Hematopoietic multipotent progenitor cell treated with erythropoietin and hydrocortisone succinate and interleukin-3 and kit ligand, for 17 days (in vitro differentiated cells): Measurements from ENCODE around the gene GNAO1.
"Not testable (repeated sequence)": the region's sequence is repeated elsewhere in the genome, so short reads cannot be mapped to it uniquely, and the experiment has no call there.

ENCODE experiments used
- DNase-seq: peaks from one replicate; pipeline ENCODE4 v3.0.0-alpha.2; 2015; ENCODE audit warnings: low spot score

GNAO1 gene

DNA sequence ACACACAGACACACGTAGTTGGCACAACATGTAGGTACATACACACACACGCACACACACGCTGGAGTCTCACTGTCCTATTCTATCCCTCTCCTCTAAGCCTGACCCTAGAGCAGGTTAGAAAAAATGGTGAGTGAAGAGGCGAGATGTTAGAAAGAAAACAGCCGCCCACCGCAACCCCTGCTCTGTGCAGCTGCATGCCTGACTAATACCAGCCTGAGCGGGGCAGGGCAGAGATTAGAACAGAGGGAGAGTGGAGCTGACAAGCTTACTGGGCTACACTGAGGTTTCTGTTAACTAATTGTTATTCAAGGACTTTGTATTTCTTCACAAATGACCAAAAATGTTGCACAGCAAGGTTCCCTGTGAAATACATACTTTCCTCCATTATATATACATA lies 174.3 kb downstream of the GNAO1 start:
- DNase-seq = no peak

DNA sequence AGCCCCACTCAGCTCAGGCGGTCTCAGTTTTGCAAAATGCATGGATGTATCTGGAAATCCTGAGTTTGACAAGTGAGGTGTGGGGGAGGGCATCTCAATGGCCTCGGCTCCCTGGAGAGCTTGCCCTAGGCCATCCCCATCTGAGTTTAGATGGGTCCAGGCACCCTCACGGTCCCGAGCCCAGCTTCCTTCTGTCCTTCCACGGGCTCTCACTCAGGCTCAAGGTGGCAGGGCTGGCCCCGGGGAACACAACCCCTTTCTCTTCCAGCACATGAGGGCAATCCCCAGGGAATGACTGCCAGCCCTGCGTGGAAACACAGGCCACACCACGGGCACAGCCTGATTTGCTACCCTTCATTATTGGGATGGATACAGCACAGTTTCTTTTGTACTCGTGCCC lies 175.7 kb downstream of the GNAO1 start:
- DNase-seq = no peak

GRCh38 chr16:56367764-56368163 lies 176.5 kb downstream of the GNAO1 start:
- DNase-seq = no peak

GRCh38 chr16:56368545-56368944 lies 177.3 kb downstream of the GNAO1 start:
- DNase-seq = no peak

- no peak for DNase-seq
Observed at GRCh38 chr16:56369202-56369601, 177.9 kb downstream of the GNAO1 start.

- no peak for DNase-seq
Observed at GRCh38 chr16:56370185-56370874, 179.0 kb downstream of the GNAO1 start.

DNA sequence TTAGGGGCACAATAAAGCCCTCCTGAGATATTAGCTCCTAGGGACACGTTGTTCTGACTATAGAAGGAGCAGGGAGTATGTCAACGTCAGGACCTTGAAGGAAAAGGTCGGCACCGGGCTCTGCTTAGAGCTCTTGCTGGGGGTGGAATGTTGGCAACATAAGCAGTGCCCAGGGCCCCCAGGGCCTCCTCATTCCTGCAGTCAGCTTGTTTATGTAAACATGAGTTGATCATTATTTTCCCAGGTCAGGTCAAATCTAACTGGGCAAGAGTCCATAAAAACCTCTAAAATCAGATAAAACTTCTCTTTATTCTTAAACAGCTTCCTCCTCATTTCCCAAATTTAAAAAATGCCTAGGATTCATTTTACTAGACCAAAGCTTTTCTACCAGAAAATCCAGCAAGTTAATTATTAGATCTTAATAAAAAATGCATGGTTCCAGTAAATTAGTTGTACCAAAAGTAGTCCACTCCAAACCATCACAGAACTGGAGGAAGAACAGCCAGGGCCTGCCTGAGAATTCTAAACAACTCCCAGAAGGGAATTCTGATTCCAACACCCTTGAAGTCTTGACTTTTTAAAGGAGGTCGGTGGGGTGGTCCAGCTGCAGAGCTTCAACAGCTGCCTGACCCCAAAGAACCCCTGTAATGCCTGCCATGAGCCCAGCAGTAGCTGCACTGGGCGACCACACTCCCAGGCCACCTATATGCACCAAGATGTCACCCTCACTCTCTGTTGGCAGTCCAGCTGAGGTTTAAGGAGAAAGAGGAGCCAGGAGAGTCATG lies 179.8 kb downstream of the GNAO1 start:
- no peak for DNase-seq

DNA sequence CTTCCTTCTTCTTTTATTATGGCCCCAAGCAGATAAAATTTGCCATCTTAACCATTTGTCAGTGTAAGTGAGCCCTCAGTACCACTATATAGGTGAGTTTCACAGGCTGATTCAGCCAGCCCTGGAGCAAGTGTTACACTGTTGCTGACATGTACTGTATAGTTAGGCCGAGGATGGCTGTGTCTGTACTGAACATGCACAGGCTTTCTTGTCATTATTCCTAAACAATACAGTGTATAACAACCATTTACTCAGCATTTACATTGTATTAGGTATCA lies 180.3 kb downstream of the GNAO1 start:
- no peak for DNase-seq

DNA sequence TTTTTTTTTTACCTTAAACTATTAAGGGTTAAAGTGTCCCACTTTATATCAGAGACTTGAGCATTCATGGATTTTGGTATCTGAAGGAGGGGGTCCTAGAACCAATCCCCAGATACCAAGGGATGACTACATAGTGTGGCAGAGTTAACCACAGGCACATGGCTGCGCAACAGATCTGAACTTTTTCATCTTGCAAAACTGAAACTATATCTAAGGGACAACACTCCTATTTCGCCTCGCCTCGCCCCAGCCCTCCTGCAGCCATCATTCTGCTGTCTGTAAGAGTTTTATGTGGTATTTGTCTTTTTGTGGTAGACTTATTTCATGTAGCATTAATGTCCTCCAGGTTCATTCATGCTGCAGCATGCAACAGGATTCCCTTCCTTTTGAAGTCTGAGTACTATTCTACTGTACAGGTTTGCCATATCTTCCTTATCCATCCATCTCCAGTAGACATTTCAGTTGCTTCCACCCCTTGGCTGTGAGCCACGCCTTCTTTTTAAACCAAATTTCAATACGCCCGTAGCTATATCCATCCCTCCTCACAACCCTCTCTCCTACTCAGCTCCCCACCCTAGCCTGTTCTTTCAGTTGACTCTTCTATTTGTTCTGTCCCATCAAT lies 180.8 kb downstream of the GNAO1 start:
- DNase-seq = no peak

GRCh38 chr16:56373003-56373402 lies 181.7 kb downstream of the GNAO1 start:
- no peak for DNase-seq

- DNase-seq = not testable (repeated sequence)
Observed at GRCh38 chr16:56375792-56376191, 184.5 kb downstream of the GNAO1 start.

GRCh38 chr16:56379044-56379443 lies 187.8 kb downstream of the GNAO1 start:
- not testable (repeated sequence) for DNase-seq

DNA sequence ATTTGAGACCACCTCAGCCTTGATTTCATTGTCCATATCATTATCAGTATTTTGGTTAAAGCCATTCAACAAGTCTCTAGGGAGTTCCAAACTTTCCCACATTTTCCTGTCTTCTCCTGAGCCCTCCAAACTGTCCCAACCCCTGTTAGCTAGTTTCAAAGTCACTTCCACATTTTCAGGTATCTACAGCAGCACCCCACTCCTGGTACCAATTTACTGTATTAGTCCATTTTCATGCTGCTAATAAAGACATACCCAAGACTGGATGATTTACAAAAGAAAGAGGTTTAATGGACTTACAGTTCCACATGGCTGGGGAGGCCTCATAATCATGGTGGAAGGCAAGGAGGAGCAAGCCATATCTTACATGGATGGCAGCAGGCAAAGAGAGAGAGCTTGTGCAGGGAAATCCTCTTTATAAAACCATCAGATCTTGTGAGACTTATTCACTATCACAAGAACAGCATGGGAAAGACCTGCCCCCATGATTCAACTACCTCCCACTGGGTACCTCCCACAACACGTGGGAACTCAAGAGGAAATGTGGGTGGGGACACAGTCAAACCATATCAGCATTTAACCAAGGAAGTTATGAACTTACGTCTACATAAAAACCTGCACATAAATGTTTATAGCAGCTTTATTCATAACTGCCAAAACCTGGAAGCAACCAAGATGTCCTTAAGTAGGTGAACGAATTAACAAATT lies 189.6 kb downstream of the GNAO1 start:
- DNase-seq = not testable (repeated sequence)

GRCh38 chr16:56382459-56382858 lies 191.2 kb downstream of the GNAO1 start:
- DNase-seq = no peak

DNA sequence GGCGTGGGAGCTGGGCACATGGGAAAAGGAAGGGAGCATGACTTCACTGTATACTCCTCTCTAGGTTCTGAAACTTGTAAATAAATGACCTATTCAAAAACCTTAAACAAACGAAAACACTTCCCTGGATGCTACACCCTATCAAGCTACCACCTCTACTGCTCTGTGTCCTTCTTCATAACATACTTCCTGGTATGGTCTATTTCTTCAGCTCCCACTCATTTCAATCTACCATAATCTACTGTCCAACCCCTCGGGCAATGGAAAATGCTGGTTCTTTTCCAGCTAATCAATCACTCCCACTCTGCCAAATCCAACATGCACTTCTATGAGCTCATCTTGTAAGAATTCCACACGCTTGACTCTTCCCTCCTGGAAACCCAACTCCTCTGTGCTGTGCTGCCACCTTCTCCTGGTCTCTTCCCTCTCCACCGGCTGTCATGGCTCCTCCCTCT lies 191.6 kb downstream of the GNAO1 start:
- DNase-seq = no peak

DNA sequence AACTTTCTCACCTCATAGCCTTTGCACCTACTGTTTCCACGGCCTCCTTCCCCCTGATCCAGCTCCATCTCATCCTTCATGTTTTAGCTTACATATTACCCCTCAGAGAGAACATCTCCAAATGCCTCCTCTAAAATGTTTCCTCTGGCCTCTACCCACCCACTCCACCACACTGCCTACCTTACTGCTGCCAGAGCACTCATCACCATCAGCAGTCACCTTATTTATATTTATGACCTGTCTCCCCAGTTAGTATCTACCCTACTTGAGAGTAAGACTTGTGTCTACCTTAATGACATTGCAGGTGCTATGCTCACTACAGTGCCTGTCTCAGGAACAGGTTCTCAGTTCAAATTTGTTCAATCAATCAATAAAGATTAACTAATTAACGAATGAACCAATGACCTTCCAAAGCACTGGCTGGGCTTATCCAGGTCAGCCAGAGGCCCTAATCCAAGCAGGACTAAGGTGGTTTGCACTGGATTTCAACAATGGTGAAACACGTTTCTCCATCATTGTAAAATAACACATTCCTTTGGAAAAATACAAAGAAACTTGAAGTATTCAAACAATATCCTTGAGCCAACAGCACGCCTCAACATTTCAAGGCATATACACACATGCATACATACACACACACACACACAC lies 192.9 kb downstream of the GNAO1 start:
- DNase-seq = no peak

- DNase-seq = no peak
Observed at GRCh38 chr16:56387396-56387795, 196.1 kb downstream of the GNAO1 start.

GRCh38 chr16:56388209-56388608 lies 196.9 kb downstream of the GNAO1 start:
- no peak for DNase-seq

- DNase-seq = no peak
Observed at GRCh38 chr16:56389554-56389953, 198.3 kb downstream of the GNAO1 start.

- not testable (repeated sequence) for DNase-seq
Observed at GRCh38 chr16:56396724-56397123, 205.4 kb downstream of the GNAO1 start.

DNA sequence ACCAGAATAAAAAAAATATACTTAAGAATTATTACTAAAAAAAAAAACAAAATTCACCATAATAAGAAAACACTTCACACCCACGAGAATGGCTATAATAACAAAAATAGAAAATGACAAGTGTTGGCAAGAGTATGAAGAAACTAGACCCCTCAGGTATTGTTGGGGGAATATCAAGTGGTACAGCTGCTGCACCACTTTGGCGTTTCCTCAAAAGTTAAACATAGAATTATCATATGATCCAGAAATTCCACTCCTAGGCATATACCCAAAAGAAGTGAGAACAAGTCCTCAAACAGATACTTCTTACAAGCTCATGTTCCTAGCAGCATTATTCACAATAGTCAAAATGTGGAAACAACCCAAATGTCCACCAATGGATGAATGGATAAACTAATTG lies 207.8 kb downstream of the GNAO1 start:
- no peak for DNase-seq

GRCh38 chr16:56399486-56399885 lies 208.2 kb downstream of the GNAO1 start:
- DNase-seq = no peak
